ENCODE measurements around the gene KIAA1614.

- TF ChIP-seq, protein P1, sequence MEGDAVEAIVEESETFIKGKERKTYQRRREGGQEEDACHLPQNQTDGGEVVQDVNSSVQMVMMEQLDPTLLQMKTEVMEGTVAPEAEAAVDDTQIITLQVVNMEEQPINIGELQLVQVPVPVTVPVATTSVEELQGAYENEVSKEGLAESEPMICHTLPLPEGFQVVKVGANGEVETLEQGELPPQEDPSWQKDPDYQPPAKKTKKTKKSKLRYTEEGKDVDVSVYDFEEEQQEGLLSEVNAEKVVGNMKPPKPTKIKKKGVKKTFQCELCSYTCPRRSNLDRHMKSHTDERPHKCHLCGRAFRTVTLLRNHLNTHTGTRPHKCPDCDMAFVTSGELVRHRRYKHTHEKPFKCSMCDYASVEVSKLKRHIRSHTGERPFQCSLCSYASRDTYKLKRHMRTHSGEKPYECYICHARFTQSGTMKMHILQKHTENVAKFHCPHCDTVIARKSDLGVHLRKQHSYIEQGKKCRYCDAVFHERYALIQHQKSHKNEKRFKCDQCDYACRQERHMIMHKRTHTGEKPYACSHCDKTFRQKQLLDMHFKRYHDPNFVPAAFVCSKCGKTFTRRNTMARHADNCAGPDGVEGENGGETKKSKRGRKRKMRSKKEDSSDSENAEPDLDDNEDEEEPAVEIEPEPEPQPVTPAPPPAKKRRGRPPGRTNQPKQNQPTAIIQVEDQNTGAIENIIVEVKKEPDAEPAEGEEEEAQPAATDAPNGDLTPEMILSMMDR (IDR thresholded peaks at IDR 0.05; ENCODE audit: low read depth, low read length) = no peak
- no peak for TF ChIP-seq EZH2phosphoT487 (IDR thresholded peaks at IDR 0.05; ENCODE audit: low read depth)
These were observed 36.2 kb downstream of the KIAA1614 start for GRCh38 chr1:180948641-180949615.
